Cardiac fibroblast (primary cell): Measurements from ENCODE around the gene ZSCAN16.
A peak's percentile ranks its signal among the peaks of the same experiment; 100 is the strongest.
"Not testable (repeated sequence)": the region's sequence is repeated elsewhere in the genome, so short reads cannot be mapped to it uniquely, and the experiment has no call there.

ENCODE experiments used
- DNase-seq, 2 donors: peaks; one replicate each; pipeline versions ENCODE4 v3.0.0 to v3.0.0-alpha.2; 2010; ENCODE audit warnings: low read depth in 2 of 2
- H3K4me3 ChIP-seq, 2 donors: replicated peaks in 1 of 2; 1 replicate in 1 of 2; 2 replicates in 1 of 2; pipeline ENCODE4 v1.5.1; 2011; ENCODE audit warnings: low read depth in 2 of 2, low read length in 2 of 2, mild to moderate bottlenecking in 2 of 2, moderate library complexity in 1 of 2
- TF ChIP-seq, protein P1 (sequence below): IDR thresholded peaks from one replicate; pipeline ENCODE4 v1.5.1; 2011; ENCODE audit warnings: low read depth, mild to moderate bottlenecking, low read length, inconsistent platforms

Gene ZSCAN16

DNA sequence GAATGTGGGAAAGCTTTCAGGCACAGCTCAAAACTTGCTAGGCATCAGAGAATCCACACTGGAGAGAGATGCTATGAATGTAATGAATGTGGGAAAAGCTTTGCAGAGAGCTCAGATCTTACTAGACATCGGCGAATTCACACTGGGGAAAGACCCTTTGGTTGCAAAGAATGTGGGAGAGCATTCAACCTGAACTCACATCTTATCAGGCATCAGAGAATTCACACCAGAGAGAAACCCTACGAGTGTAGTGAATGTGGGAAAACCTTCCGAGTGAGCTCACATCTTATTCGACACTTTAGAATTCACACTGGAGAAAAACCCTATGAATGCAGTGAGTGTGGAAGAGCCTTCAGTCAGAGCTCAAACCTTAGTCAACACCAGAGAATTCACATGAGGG is 35.4 kb upstream of the ZSCAN16 start:
- TF ChIP-seq, protein P1, sequence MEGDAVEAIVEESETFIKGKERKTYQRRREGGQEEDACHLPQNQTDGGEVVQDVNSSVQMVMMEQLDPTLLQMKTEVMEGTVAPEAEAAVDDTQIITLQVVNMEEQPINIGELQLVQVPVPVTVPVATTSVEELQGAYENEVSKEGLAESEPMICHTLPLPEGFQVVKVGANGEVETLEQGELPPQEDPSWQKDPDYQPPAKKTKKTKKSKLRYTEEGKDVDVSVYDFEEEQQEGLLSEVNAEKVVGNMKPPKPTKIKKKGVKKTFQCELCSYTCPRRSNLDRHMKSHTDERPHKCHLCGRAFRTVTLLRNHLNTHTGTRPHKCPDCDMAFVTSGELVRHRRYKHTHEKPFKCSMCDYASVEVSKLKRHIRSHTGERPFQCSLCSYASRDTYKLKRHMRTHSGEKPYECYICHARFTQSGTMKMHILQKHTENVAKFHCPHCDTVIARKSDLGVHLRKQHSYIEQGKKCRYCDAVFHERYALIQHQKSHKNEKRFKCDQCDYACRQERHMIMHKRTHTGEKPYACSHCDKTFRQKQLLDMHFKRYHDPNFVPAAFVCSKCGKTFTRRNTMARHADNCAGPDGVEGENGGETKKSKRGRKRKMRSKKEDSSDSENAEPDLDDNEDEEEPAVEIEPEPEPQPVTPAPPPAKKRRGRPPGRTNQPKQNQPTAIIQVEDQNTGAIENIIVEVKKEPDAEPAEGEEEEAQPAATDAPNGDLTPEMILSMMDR, result no peak
- no peak for DNase-seq
- no peak overlapping the region for H3K4me3 ChIP-seq

GRCh38 chr6:28090917-28091586 is 33.4 kb upstream of the ZSCAN16 start:
- TF ChIP-seq, protein P1, result no peak
- no peak for DNase-seq
- H3K4me3 ChIP-seq, result peak overlapping the region; percentile 30 to 31

- not testable (repeated sequence) for DNase-seq
Observed at GRCh38 chr6:28102222-28102621, 22.2 kb upstream of the ZSCAN16 start.

DNA sequence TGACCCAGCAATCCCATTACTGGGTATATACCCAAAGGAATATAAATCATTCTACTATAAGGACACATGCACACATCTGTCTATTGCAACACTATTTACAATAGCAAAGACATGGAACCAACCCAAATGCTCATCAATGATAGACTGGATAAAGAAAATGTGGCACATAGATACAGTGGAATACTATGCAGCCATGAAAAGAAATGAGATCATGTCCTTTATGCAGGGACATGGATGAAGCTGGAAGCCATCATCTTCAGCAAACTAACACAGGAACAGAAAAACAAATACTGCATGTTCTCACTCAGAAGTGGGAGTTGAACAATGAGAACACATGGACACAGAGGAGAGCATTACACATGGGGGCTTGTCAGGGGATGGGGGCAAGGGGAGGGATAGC is 21.7 kb upstream of the ZSCAN16 start:
- not testable (repeated sequence) for DNase-seq, H3K4me3 ChIP-seq

More at GRCh38 chr6:28102222-28102621, 22.2 kb upstream of the ZSCAN16 start:
- not testable (repeated sequence) for H3K4me3 ChIP-seq

- peak; percentile 68 to 80 for DNase-seq
- peak overlapping the region; percentile 65 to 71 for H3K4me3 ChIP-seq
Observed at GRCh38 chr6:28104392-28105244, 19.8 kb upstream of the ZSCAN16 start.

GRCh38 chr6:28105245-28105639 is 19.2 kb upstream of the ZSCAN16 start:
- peak overlapping the region; percentile 65 to 71 for H3K4me3 ChIP-seq
- TF ChIP-seq, protein P1, result no peak
- no peak for DNase-seq

More at GRCh38 chr6:28104392-28105244, 19.8 kb upstream of the ZSCAN16 start:
- TF ChIP-seq, protein P1, result peak; percentile 71

GRCh38 chr6:28107506-28107905 is 16.9 kb upstream of the ZSCAN16 start:
- no peak overlapping the region for H3K4me3 ChIP-seq
- no peak for DNase-seq
- TF ChIP-seq, protein P1, result no peak

DNA sequence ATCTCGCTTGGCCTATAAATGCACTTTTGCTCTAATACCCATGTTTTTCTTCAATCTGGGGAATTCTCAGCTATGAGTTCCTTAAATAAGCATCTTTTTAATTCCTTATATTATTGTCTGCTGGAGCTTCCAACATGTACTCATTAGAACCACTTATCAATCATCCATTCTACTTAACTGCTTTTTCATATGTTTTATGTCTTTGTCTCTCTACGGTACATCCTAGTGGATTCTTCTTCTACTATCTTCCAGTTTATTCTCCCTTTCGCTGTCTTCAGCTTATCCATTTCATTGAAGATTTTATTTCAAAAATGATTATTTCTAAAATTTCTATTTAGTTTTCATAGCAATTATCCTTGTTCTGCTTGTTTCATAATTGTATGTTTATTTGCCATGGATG is 12.4 kb upstream of the ZSCAN16 start:
- H3K4me3 ChIP-seq, result no peak overlapping the region
- no peak for DNase-seq
- TF ChIP-seq, protein P1, result no peak
